HuH-7.5 (cell line): ENCODE results near the gene ISOC1.

Experiments
- DNase-seq: peaks from one replicate; pipeline ENCODE4 v3.0.0; 2011; ENCODE audit warnings: low spot score

The ISOC1 gene

DNA sequence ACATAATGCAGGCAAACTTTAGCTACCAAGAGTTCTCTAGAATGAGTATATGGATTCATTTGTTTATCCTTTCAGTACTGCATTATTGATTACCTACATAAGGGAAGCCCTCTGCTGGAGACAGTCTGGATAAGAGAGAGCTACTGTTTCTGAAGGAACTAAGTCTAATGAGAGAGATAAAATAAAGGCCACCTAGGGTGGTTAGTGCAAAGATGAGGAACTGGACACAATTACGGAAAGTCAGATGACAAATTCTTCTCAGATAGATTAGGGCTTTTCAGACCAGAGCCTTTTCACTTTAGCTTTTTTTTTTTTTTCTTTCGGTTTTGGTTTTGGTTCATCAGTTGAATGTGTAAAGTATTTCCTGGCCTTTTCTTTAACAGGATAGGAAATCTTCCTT lies 31.3 kb downstream of the ISOC1 start:
- no peak for DNase-seq

DNA sequence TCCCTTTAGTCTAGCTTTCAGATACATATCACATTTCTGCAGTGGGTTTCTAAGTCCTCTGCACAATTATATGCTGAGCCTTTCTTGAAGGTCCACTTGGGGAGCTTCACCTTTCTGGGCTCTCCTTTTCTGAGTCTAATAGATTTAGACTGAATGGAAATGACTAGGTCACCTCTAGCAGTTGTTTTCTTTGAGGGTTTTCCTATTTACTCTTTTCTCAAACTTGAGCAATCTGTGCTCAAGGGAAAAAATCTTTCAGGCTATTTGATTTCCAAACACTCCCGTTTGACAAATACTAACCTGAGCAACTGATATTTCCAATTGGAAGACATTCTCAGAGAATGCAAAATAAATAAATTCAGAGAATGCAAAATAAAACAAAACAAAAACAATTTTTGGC lies 39.0 kb downstream of the ISOC1 start:
- no peak for DNase-seq

DNA sequence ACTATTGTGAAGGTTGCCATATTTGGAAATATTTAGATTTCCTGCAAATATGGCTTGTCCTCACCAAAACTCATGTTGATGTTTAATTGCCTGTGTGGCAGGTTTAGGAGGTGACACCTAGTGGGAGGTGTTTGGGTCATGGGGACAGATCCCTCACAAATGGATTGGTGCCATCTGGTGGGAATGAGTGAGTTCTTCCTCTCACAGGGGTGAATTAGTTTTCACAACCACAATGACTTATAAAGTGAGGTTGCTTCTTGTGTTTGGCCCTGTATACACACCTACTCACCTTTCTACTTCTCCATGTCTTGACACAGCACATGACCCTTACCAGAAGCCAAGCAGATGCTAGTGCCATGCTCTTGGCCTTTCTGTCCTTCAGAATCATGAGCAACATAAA lies 41.1 kb downstream of the ISOC1 start:
- DNase-seq = no peak

- DNase-seq = no peak
Observed at GRCh38 chr5:129137637-129138036, 43.1 kb downstream of the ISOC1 start.

DNA sequence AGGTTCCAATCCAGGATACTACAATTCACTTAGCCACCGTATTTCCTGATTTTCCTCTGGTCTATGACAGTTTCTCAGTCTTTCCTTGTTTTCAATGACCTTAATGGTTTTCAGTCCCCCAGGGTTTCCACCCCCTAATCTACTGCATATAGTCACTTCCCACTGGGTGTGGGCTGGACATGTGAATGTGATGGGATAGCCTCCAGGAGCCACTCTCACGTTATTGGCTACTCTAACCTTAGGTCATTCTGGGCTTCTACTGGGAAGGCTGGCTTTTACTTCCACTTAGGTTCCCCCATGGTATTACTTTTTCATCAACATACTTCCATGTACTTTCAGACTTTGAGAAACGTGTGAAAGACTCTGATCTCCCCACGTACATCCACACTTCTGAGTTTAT lies 46.5 kb downstream of the ISOC1 start:
- no peak for DNase-seq

GRCh38 chr5:129141696-129142095 lies 47.1 kb downstream of the ISOC1 start:
- DNase-seq = no peak

DNA sequence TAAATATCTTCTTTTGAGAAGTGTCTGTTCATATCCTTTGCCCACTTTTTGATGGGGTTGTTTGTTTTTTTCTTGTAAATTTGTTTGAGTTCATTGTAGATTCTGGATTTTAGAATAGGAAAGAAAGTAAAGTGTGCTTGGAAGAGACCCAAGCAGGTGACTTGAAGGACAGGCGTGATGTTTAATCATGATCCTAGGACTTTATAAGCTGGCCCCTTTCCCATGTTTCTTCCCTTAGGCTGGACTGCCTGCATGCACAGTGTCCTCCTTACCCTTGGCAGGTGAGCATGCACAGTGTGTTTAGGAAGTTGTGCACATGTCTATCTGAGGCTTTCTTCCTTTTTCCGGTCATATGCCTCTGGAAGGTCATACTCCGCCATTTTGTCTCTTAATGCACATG lies 61.3 kb downstream of the ISOC1 start:
- DNase-seq = no peak

- no peak for DNase-seq
Observed at GRCh38 chr5:129161830-129162229, 67.3 kb downstream of the ISOC1 start.
